ENCODE measurements around the gene SNW1.
A peak's percentile ranks its signal among the peaks of the same experiment; 100 is the strongest.

Gene SNW1

DNA sequence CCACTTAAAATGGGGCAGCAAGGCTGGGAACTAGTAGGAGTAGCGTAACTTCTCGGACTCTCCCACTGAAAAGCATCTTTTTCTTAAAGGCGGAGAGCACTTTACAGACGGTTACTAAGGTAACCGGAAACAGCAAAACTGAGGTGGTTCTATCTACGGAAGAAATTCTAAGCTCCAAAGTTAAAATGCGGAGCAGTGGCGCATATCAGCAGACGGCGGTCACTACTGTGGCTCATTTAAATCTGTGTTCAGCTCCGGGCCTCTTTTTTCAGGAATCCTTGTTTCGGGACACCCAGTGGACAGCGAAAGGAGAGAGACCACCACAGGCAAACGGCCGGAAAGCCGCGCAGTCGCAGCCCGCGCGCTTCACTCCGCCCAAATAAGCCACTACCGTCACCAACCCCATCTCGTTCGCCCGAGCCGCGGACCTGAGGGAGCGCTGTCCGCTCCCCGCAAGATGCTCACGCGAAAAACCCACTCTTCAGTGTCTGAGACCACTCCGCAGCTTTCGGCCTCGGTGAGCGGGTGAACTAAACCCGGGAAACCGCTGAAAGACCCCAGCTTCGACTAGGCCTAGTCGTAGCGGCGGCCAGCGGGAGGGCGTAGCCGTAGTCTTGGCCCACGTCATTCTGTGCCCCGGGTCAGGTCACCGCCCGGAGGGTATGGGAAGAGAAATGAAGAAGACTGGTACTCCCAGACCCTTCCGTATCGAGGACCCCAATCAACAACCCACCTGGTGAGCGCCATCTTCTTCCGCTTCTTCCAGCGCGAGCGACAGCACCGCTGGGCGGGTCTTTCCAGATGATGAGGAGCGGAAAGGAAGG lies at the start of gene SNW1:
SNW1 (minus strand) TSS at position 776 of the 824 bp plus-strand sequence; CDS start at position 747, 29 bp downstream.
- H3K4me3 ChIP-seq (ENCODE audit: low read depth, low read length), result peak within 1 kb of the TSS; percentile 95
- no peaks in the 10 kb centered on the region for H3K27me3 ChIP-seq (replicated peaks)
- H3K36me3 ChIP-seq (replicated peaks), result no peaks in the 10 kb centered on the region
- H3K27ac ChIP-seq, result peak within 1 kb of the TSS; percentile 89
- in situ Hi-C loops (cut with HindIII; ENCODE audit: low pct_ligation_motif_present, low sequenced_read_pairs), result no loop called here
- DNase-seq, result peak; percentile 64
- TF ChIP-seq, protein P1, sequence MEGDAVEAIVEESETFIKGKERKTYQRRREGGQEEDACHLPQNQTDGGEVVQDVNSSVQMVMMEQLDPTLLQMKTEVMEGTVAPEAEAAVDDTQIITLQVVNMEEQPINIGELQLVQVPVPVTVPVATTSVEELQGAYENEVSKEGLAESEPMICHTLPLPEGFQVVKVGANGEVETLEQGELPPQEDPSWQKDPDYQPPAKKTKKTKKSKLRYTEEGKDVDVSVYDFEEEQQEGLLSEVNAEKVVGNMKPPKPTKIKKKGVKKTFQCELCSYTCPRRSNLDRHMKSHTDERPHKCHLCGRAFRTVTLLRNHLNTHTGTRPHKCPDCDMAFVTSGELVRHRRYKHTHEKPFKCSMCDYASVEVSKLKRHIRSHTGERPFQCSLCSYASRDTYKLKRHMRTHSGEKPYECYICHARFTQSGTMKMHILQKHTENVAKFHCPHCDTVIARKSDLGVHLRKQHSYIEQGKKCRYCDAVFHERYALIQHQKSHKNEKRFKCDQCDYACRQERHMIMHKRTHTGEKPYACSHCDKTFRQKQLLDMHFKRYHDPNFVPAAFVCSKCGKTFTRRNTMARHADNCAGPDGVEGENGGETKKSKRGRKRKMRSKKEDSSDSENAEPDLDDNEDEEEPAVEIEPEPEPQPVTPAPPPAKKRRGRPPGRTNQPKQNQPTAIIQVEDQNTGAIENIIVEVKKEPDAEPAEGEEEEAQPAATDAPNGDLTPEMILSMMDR (IDR thresholded peaks at IDR 0.05; ENCODE audit: low read depth, low read length, missing control alignments), result peak; percentile 9

DNA sequence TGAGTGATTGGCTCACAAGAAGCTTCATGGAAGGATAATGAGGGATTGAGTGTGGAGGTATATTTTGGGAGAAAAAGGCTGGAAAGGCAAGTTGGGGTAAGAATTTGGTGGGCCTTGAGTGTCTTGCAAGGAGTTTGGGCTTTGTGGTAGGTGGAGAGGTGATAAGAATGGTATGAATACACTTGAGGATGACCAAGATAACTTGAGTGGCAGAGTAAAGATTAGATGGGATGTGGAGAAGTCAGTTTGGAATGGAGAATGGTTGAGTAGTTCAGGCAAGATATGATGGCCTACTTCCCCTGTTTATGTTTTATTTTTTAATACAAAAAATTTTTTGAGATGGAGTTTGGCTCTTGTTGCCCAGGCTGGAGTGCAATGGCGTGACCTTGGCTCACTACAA lies 48.1 kb upstream of the SNW1 start:
- no peak for DNase-seq
- Histone ChIP-seq H3K36me3 (replicated peaks) (no peaks in the 10 kb centered on the region), H3K4me3 (ENCODE audit: low read depth, low read length) (no peak overlapping the region), H3K27ac (no peak overlapping the region), H3K27me3 (replicated peaks) (no peaks in the 10 kb centered on the region)
- TF ChIP-seq, protein P1 (IDR thresholded peaks at IDR 0.05; ENCODE audit: low read depth, low read length, missing control alignments), result no peak
- in situ Hi-C loops (cut with HindIII; ENCODE audit: low pct_ligation_motif_present, low sequenced_read_pairs), result no loop called here

GRCh38 chr14:77808250-77808649 lies 47.3 kb upstream of the SNW1 start:
- no peaks in the 10 kb centered on the region for H3K27me3 ChIP-seq (replicated peaks)
- TF ChIP-seq, protein P1 (IDR thresholded peaks at IDR 0.05; ENCODE audit: low read depth, low read length, missing control alignments), result no peak
- no peak overlapping the region for H3K4me3 ChIP-seq (ENCODE audit: low read depth, low read length)
- H3K36me3 ChIP-seq (replicated peaks), result no peaks in the 10 kb centered on the region
- no peak overlapping the region for H3K27ac ChIP-seq
- no peak for DNase-seq
- in situ Hi-C loops (cut with HindIII; ENCODE audit: low pct_ligation_motif_present, low sequenced_read_pairs), result no loop called here

GRCh38 chr14:77805706-77806105 lies 44.8 kb upstream of the SNW1 start:
- no peak for DNase-seq
- TF ChIP-seq, protein P1 (IDR thresholded peaks at IDR 0.05; ENCODE audit: low read depth, low read length, missing control alignments), result no peak
- in situ Hi-C loops (cut with HindIII; ENCODE audit: low pct_ligation_motif_present, low sequenced_read_pairs), result no loop called here
- no peak overlapping the region for H3K27ac ChIP-seq
- H3K4me3 ChIP-seq (ENCODE audit: low read depth, low read length), result no peak overlapping the region
- no peaks in the 10 kb centered on the region for H3K27me3 ChIP-seq (replicated peaks)
- H3K36me3 ChIP-seq (replicated peaks), result no peaks in the 10 kb centered on the region

DNA sequence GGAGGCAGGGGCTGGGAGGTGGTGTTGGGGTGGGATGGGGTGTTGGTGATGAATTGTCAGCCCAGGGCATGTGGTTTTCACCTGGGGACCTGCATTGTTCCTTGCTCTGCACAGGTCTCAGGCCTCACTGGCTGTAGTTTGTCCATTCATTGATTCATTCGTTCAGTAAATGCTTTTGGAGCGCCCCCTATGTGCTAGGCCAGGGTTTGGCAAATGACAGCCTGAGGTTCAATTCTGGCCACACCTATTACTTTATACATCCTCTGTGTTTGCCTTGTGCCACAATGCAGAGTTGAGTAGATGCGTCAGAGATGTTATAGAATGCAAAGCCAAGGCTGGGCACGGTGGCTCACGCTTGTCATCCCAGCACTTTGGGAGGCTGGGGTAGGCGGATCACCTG lies 43.6 kb upstream of the SNW1 start:
- TF ChIP-seq, protein P1 (IDR thresholded peaks at IDR 0.05; ENCODE audit: low read depth, low read length, missing control alignments), result peak; percentile 39
- no peak overlapping the region for H3K4me3 ChIP-seq (ENCODE audit: low read depth, low read length)
- H3K27me3 ChIP-seq (replicated peaks), result no peaks in the 10 kb centered on the region
- no peak for DNase-seq
- no peaks in the 10 kb centered on the region for H3K36me3 ChIP-seq (replicated peaks)
- H3K27ac ChIP-seq, result no peak overlapping the region
- in situ Hi-C loops (cut with HindIII; ENCODE audit: low pct_ligation_motif_present, low sequenced_read_pairs), result no loop called here
